HCEC 1CT (cell line): ENCODE data around the gene ROR2.
"Not testable (repeated sequence)": the region's sequence is repeated elsewhere in the genome, so short reads cannot be mapped to it uniquely, and the experiment has no call there.

Experiments
- DNase-seq: peaks from one replicate; pipeline ENCODE4 v3.0.0-alpha.2; 2017

ROR2 gene

GRCh38 chr9:91546574-91546973, 403.5 kb downstream of the ROR2 start:
- peak; percentile 3 for DNase-seq

- no peak for DNase-seq
Observed at GRCh38 chr9:91541734-91542133, 408.3 kb downstream of the ROR2 start.

GRCh38 chr9:91540506-91540905, 409.5 kb downstream of the ROR2 start:
- not testable (repeated sequence) for DNase-seq

- peak; percentile 73 for DNase-seq
Observed at GRCh38 chr9:91536211-91536691, 413.8 kb downstream of the ROR2 start.

- peak; percentile 8 for DNase-seq
Observed at GRCh38 chr9:91534374-91534773, 415.7 kb downstream of the ROR2 start.

- no peak for DNase-seq
Observed at GRCh38 chr9:91533382-91533781, 416.6 kb downstream of the ROR2 start.

- peak; percentile 30 for DNase-seq
Observed at GRCh38 chr9:91532325-91532724, 417.7 kb downstream of the ROR2 start.

GRCh38 chr9:91530829-91531228, 419.2 kb downstream of the ROR2 start:
- DNase-seq: peak; percentile 17

- DNase-seq: no peak
Observed at GRCh38 chr9:91522481-91522880, 427.5 kb downstream of the ROR2 start.

- no peak for DNase-seq
Observed at GRCh38 chr9:91519520-91520277, 430.3 kb downstream of the ROR2 start.

GRCh38 chr9:91518462-91518861, 431.6 kb downstream of the ROR2 start:
- DNase-seq: no peak

GRCh38 chr9:91517801-91518200, 432.2 kb downstream of the ROR2 start:
- DNase-seq: no peak

- DNase-seq: not testable (repeated sequence)
Observed at GRCh38 chr9:91517332-91517731, 432.7 kb downstream of the ROR2 start.

GRCh38 chr9:91516777-91517176, 433.3 kb downstream of the ROR2 start:
- no peak for DNase-seq

GRCh38 chr9:91516081-91516480, 433.9 kb downstream of the ROR2 start:
- no peak for DNase-seq

GRCh38 chr9:91515074-91515687, 434.8 kb downstream of the ROR2 start:
- peak; percentile 68 for DNase-seq
